ENCODE results near the gene ID2.

The ID2 gene

DNA sequence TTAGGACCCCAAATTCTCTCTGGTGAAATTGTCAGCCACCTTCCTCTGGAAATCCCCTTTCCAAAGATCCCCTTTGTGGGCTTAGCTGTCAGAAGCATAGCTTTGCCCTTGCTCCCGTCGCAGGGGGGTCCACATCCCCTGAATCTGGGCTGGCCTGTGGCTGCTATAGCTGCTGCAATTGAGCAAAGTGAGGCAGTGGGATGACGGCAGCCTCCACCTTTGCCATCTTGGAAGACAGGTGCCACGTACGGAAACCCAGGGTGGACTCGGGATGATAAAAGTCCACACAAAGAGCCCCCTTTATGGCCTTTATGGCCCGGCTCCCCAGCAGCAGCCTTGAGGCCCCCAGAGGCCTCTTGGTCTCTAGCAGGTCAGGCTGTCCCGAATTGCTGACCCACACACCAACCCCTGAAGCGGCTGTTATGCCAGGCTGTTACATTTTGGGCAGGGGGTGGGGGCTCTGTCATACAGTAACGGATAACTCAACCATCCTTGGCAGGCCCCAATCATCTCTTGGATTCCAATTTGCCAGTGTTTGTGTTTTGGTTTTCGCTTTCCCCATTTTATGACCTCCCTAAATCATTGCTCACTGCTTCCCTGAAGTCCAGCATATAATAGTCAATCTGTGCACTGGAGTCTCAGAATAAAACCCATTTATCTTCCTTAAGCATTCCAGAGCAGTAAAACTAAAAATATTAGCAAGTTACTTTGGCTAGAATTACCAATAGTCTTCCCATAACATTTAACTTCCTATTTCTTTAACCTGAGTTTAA is 33.2 kb upstream of the ID2 start:
- DNase-seq, result no peak

DNA sequence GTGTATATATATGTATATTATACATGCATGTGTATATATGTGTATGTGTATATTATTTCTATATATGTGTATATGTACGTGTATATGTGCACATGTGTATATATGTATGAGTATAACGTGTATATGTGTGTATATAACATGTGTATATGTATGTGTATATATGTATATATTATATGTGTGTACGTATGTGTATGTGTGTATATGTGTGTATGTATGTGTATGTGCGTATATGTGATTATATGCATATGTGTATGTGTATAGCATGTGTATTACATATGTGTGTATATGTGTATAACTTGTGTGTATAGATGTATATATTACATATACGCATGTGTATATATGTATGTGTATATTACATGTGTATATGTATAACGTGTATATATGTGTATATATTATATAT is 32.1 kb upstream of the ID2 start:
- no peak for DNase-seq

- no peak for DNase-seq
These were observed 31.6 kb upstream of the ID2 start for GRCh38 chr2:8650256-8650655.

DNA sequence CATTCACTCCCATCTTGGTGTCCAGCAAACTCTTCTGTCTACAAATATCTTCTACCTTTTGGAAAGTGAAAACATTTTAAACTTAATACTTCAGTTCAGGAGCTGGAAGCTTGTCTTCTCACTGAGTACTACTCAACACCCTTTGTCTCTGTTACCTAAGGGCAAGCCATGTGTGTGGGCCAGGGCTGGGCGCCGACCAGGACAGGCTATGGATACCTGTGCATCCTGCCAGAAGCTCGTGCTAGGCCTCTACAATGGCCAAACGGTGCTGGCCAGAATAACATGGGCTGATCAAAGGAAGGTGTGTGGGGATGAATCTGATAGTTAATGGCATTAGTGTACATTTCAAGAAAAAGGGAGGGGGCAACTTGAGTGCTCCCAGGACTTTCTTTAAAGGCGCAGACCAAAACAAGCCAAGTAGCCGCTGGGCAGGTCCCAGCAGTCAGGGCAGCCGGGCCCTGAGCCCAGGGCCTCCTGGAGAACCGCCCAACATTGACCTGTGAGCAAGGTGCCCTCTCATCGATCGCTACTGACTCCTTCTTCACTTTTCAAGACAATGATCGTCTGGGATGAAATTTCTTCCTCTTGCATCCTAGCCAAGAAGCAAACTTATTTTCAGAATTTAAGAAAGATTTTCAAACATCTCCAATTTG is 29.0 kb upstream of the ID2 start:
- no peak for DNase-seq

DNA sequence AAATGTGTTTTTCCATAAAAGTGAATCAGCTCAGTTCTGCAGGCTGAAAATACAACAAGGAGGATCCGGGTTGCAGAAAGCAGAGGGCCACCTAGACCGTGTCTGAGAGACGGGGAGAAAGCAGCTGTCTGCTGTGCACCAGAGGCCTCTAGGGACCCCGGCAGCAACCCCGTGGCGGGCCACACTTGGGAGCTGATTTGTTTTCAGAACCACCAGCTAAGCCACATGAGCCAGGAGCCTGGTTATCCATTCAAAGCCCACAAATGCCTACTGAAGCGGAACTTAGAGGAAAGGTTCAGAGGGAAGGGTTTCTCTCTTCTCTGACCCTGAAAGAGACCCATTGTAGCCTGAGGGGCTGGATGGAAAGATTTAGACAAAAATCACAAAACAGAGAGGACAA is 28.4 kb upstream of the ID2 start:
- DNase-seq, result no peak

DNA sequence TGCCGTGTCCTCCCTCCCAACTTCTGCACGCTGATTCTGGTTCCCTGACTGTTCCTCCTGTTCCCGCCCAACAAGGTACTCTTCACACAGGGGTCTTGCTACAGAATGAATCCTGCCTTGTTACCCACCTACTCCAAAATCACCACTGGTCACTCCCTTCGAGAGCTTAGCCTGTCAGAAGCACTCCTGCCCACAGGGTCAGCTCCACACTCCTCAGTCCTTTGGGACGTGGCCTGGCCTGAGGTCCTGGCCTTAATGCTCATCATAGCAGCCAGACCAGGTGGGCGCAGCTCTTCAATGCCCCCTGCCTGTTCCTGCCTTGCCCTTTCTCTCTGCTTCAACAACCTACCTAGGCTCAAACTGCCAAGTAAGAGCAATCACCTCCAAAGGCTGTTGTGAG is 27.8 kb upstream of the ID2 start:
- DNase-seq, result no peak

DNA sequence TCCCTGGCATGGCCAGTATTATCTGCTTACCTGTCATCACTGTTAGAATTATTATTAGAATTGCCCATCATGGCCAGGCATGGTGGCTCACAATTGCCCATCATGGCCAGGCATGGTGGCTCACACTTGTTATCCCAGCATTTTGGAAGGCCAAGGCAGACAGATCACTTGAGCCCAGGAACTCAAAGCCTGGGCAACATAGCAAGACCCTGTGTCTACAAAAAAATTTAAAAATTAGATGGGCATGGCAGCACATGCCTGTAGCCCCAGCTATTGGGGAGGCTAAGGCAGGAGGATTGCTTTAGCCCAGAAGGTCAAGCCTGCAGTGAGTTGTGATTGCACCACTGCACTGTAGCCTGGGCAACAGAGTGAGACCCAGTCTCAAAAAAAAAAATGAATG is 27.4 kb upstream of the ID2 start:
- DNase-seq, result no peak

GRCh38 chr2:8656160-8656641 is 25.7 kb upstream of the ID2 start:
- DNase-seq, result no peak

DNA sequence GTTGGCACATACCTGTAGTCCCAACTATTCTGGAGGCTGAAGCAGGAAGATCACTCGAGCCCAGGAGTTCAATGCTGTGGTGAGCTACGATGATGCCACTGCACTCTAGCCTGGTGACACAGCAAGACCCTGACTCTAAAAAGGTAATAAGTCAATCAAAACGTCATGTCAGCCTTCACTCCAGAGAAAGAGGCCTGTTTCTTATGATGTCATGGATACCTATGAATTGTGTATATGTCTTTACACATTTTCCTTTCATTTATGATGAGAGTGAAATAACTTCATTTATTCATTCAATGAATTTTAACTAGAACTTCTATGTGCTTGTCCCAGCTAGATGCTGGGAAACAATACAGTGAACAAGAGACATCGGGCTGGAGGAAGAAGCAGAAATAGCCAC is 25.0 kb upstream of the ID2 start:
- DNase-seq, result no peak

DNA sequence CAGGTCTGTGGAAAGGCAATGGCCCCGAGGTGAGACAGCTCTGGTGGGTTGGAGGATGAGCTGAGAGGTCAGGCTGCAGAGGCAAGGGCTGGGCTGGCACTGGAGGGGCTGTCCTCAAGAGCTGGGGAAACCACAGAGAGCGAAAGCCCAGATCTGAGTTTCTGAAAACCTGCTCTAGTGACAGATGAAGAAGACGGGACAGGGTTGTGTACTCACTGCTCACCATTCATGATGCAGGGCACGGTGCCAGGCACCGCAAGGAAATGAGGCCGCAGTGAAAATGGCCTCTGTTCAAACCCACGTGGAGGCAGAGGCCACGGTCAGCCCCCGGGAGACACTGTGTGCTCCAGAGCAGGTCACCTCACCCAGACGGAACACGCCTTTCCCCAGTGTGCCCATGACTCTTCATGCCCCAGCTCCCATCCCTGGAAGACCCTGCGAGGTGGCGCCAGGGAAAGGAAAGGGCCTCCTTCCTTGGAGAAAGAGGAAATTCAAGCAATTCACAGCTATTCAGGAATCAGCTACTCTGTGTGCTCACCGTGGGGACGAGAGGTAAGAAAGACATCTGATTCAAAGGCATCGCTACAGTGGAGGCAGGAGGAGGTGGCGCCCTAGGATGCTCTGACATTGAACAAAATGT is 24.3 kb upstream of the ID2 start:
- DNase-seq, result no peak

DNA sequence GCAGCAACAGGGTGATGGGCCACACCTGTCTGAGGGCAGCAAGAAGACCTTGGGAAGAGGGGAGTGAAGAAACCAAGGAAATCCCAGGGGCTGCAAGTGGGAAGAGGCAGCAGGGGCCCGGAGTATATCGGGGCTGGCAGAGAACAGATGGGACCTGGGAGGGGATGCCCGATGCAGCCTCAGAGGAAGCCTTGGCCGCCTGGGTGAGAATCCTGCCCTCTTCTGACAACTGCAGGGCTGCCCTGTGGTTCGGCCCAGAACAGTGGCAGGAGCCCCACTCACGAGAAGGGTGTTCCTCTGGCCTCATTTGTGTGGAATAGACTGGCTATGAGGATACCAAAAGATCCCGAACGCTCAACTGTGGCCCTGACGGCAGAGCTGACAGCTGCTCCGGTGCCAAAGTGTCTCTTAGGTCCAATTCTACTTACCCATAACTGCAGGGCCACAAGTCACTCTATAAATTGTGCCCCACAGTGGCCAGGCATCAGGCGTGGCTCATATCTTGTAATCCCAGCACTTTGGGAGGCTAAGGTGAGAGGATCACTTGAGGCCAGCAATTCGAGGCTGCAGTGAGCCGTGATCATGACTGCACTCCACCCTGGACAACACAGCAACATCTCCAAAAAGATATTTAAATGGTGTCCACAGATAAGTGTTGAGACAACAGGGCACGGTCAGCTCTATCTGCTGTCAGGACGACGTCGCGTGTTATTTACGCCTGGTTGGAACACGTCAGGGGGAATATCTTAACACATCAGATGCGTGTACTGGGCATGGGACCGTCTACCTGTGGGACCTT is 23.6 kb upstream of the ID2 start:
- DNase-seq, result no peak

GRCh38 chr2:8659092-8659734 is 22.6 kb upstream of the ID2 start:
- DNase-seq, result no peak

GRCh38 chr2:8659735-8660492 is 21.9 kb upstream of the ID2 start:
- DNase-seq, result no peak

DNA sequence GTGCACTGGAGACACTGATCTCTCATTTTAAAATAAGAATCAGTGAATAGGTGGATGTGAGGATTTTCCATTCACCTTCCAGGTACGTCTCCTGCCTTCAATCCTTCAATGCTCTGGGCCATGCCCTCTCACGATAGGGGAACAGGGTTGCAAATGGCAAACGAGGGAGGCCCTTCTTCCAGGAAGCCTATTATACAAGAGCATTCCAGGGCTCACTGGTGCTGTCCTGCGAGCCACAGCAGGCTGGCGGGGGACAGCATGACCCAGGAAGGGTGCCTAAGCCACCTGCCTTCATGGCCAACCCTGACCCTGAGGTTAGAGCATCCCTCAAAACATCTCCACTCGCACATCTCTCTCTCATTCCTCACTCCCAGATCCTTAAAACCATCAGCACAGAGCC is 20.6 kb upstream of the ID2 start:
- DNase-seq, result no peak

DNA sequence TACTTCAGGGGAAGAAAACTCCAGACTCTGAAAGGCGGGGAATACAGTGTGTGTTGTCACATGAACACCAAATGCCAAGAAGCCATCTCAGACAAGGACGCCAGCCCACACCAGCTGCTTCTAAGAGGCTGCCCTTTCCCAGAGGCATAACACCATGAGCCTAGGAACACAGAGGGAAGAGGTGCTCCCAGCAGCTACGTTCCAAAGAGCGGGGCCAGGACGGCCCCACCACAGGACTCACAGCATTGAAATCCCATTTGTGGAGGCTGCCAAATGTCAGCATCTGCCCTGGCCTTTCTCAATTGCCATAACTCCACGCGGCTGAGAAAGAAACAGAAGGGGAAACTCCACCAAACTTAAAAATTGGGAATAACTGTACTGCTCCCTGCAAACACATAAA is 20.1 kb upstream of the ID2 start:
- no peak for DNase-seq

DNA sequence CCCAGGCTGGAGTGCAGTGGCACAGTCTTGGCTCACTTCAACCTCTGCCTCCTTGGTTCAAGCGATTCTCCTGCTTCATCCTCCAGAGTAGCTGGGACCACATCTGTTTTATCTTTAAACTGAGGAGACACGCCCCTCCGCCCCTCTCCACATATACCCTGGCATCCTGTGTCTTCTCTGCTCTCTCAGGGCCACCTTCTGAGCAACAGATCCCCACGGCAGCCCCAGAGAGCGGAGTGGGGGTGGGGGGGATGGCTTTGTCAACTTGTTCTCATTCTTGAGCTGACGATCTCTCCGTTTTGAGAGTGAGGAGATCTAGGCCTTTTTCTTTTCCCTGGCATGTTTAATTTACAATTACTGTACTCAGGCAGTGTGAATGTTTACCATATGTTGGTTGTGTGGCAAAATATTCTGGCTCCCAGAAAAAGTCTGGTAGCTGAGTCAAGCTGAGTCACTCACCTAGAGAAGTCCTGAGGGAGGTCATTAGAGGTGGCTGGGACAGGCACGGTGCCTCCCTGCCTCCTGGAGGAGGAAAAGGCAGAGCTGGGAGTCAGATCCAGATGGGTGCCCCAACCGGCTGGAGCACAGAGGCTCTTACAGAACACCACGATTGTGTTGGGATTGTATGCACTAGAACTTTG is 19.5 kb upstream of the ID2 start:
- no peak for DNase-seq

DNA sequence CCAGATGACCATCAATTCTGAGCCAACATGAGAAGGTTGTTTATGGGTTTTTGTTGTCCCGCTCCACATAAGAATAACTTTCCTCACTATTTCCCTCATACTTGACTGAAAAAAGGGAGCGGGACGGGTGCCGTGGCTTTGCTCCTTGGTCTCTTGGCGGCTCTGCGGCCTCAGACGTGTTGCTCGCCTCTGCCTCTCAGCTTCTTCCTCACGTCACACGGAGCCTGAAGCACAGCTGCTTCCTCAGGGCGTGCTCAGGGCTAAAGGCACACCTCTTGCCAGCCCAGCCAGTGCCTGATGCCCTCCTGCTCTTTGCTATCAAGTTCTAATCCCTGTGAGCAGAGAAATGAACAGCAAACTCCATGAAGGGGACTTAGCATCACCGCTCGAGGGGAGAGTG is 17.9 kb upstream of the ID2 start:
- DNase-seq, result no peak

DNA sequence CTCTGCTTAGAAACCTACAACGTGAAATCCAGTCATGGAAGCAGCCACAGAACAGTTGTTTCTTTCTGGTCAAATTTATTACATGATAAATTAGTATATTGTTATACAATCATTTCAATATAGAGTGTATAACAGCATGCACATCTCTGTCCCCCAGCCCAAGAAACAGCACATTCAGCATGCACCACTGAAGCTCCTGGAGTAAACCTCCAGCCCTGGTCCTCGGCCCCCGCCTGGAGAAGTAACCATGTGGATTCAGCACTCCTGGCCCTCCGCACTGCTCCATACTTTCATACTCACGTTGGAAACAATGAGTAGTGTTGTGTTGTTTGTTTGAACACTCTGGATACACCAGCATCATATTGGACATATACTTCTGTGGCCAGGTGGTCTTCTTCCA is 15.3 kb upstream of the ID2 start:
- no peak for DNase-seq

DNA sequence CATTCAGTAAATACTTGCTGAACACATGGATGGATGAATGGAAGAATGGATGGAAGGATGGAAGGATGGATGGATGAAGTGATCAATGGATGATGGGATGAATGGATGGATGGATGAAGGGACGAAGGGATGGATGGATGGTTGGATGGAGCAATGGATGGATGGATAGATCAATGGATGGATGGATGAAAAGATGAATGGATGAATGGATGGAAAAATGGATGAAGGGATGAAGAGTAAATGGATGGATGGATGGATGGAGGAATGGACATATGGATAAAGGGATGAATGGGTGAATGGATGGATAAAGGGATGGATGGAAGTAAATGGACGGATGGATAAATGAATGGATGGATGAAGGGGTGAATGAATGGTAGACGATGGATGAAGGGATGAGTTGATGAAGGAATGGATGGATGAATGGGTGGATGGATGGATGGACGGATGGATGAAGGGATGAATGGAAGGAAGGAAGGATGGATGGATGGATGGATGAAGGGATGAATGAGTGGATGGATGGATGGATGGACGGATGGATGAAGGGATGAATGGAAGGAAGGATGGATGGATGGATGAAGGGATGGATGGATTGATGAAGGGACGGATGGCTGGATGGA is 13.9 kb upstream of the ID2 start:
- DNase-seq, result no peak

DNA sequence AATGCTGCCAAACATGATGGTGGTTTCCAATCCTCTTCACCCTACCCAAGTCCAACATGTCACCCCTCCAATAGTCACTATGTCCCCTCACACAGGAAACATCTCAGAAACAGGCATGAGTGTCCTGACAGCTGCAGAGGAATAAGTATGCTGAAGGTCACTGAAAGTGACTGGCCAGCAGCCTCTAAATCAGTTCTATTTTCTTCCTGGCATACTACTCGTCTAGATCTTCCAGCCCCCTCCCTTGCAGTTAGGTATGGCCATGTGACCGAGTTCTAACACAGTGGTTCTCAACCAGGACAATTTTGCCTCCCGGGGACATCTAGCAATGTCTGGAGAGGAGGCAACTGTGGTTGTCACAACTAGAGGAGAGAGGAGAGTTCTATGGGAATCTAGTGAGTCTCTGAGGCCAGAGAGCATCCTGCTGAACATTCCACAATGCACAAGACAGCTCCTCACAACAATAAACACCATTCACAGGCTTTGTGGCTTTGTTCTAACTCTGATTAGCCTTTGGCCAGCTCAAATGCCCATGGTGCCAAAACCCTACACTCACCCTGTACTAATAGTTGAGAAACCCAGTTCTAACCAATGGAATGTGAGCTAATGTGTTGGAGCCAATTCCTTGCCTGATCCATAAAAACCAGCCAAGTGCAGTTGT is 12.6 kb upstream of the ID2 start:
- DNase-seq, result no peak

GRCh38 chr2:8670580-8670979 is 11.3 kb upstream of the ID2 start:
- DNase-seq, result no peak

Measured in DMS 273 treated with DMSO at 0.1 percent for 48 hours (cell line).